ENCODE measurements around the gene ADORA2A.

DNA sequence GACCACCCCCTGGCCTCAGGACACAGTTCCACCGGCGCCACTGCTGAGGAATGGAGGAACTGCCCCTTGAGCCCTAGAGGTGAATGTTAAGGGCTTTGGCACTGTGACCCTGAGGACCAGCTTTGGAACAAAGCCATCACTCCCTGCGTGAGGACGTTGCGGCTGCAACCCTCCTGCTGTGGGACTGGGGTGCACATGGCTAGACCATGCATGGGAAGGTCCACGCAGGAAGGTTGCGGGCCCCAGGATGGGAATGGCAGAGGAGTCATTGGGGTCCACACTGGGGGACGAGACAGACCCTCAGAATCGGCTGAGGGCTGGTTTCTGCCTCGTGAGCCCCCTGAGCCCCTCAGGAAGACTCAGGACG lies 6.4 kb upstream of the ADORA2A start:
- no peak for TF ChIP-seq EP300 (IDR thresholded peaks at IDR 0.05)
- TF ChIP-seq, protein P1, sequence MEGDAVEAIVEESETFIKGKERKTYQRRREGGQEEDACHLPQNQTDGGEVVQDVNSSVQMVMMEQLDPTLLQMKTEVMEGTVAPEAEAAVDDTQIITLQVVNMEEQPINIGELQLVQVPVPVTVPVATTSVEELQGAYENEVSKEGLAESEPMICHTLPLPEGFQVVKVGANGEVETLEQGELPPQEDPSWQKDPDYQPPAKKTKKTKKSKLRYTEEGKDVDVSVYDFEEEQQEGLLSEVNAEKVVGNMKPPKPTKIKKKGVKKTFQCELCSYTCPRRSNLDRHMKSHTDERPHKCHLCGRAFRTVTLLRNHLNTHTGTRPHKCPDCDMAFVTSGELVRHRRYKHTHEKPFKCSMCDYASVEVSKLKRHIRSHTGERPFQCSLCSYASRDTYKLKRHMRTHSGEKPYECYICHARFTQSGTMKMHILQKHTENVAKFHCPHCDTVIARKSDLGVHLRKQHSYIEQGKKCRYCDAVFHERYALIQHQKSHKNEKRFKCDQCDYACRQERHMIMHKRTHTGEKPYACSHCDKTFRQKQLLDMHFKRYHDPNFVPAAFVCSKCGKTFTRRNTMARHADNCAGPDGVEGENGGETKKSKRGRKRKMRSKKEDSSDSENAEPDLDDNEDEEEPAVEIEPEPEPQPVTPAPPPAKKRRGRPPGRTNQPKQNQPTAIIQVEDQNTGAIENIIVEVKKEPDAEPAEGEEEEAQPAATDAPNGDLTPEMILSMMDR (IDR thresholded peaks at IDR 0.05) = no peak

Data from stomach (tissue), 4 donors.